ENCODE measurements around the gene TENM4.

The TENM4 gene

DNA sequence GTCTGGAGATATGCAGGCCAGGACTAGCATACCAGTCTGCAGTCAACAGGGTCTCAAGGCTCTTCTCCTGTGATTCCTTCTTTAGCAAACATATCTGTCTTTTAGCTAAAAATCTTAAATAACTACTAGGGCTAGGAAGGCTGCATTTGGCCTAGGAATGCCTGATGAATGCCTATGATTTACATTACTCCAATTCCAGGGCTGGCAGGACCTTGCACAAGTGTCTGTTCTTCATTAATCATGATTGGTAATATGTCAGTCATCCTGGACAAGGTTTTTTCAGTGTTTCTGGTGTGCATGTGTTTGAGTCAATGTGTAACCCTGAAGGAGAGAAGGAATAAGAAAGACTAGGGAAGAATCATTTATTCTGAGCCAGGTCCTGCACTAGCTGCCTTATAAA is 585.7 kb downstream of the TENM4 start:
- no peak for TF ChIP-seq TAF1 (IDR thresholded peaks at IDR 0.05; ENCODE audit: low read depth)
- TF ChIP-seq TCF12 (IDR thresholded peaks at IDR 0.05; ENCODE audit: low read depth), result no peak
- TF ChIP-seq YY1 (IDR thresholded peaks at IDR 0.05; ENCODE audit: low read depth), result no peak

- TF ChIP-seq TEAD4 (IDR thresholded peaks at IDR 0.05), result no peak
- TF ChIP-seq CEBPB (IDR thresholded peaks at IDR 0.05), result no peak
Measured at GRCh38 chr11:78853521-78853920, 587.3 kb downstream of the TENM4 start.

GRCh38 chr11:78851878-78852586 is 588.8 kb downstream of the TENM4 start:
- TF ChIP-seq CEBPB (IDR thresholded peaks at IDR 0.05) (no peak), EP300 (IDR thresholded peaks at IDR 0.05; ENCODE audit: borderline replicate concordance) (no peak), TEAD4 (IDR thresholded peaks at IDR 0.05) (no peak), TCF12 (IDR thresholded peaks at IDR 0.05; ENCODE audit: low read depth) (no peak), EGR1 (IDR thresholded peaks at IDR 0.05) (no peak), RAD21 (IDR thresholded peaks at IDR 0.05; ENCODE audit: low read depth) (no peak), YY1 (IDR thresholded peaks at IDR 0.05; ENCODE audit: low read depth) (no peak), ZBTB7A (IDR thresholded peaks at IDR 0.05; ENCODE audit: low read depth) (no peak), MAX (IDR thresholded peaks at IDR 0.05) (no peak)

- no peak for TF ChIP-seq USF1 (IDR thresholded peaks at IDR 0.05)
Measured at GRCh38 chr11:78850078-78850477, 590.8 kb downstream of the TENM4 start.

DNA sequence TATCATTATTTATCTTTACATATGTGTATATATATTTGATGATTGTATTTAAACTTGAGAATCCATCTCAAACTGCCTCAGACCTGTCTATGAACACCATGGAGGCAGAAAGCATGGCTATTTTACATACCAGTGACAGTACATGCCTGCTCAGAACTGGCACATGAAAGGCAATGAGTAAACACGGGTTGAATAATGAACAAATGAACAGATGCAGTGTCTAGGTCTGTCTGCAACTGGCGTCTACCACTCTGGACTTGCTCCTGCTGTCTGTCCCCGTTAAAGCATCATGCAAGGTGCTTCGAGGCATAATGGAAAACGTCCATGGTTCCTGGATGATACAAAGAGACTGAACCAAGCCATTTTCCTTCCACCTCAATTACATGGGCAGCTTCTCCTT is 594.6 kb downstream of the TENM4 start:
- TF ChIP-seq CEBPB (IDR thresholded peaks at IDR 0.05) (no peak), TAF1 (IDR thresholded peaks at IDR 0.05; ENCODE audit: low read depth) (no peak), ZBTB7A (IDR thresholded peaks at IDR 0.05; ENCODE audit: low read depth) (no peak), NFIC (IDR thresholded peaks at IDR 0.05) (no peak), TEAD4 (IDR thresholded peaks at IDR 0.05) (no peak), TCF12 (IDR thresholded peaks at IDR 0.05; ENCODE audit: low read depth) (no peak), CREB1 (IDR thresholded peaks at IDR 0.05; ENCODE audit: low read depth) (no peak), USF1 (IDR thresholded peaks at IDR 0.05) (no peak), MAX (IDR thresholded peaks at IDR 0.05) (no peak), EP300 (IDR thresholded peaks at IDR 0.05; ENCODE audit: borderline replicate concordance) (no peak), YY1 (IDR thresholded peaks at IDR 0.05; ENCODE audit: low read depth) (no peak)
- TF ChIP-seq, protein P1, sequence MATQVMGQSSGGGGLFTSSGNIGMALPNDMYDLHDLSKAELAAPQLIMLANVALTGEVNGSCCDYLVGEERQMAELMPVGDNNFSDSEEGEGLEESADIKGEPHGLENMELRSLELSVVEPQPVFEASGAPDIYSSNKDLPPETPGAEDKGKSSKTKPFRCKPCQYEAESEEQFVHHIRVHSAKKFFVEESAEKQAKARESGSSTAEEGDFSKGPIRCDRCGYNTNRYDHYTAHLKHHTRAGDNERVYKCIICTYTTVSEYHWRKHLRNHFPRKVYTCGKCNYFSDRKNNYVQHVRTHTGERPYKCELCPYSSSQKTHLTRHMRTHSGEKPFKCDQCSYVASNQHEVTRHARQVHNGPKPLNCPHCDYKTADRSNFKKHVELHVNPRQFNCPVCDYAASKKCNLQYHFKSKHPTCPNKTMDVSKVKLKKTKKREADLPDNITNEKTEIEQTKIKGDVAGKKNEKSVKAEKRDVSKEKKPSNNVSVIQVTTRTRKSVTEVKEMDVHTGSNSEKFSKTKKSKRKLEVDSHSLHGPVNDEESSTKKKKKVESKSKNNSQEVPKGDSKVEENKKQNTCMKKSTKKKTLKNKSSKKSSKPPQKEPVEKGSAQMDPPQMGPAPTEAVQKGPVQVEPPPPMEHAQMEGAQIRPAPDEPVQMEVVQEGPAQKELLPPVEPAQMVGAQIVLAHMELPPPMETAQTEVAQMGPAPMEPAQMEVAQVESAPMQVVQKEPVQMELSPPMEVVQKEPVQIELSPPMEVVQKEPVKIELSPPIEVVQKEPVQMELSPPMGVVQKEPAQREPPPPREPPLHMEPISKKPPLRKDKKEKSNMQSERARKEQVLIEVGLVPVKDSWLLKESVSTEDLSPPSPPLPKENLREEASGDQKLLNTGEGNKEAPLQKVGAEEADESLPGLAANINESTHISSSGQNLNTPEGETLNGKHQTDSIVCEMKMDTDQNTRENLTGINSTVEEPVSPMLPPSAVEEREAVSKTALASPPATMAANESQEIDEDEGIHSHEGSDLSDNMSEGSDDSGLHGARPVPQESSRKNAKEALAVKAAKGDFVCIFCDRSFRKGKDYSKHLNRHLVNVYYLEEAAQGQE (IDR thresholded peaks at IDR 0.05; ENCODE audit: low read depth), result no peak

DNA sequence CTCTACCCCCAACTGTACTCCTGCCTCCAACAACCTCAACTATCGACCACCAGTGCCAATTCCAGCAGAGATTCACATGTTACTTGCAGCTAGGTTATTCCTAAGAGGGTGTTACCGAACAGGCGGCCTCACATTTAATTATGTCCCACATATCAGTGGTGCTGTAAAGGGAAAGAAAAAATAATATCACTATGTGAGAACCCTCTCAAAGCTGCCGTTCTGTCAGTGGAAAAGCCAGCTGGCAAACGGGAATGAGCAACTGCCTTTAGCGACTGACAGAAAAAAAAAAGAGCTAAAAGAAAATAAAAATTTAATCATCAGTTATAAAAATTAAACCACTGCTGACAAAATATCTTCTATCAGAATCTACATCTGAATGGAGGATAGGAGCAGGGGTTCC is 595.3 kb downstream of the TENM4 start:
- TF ChIP-seq NFIC (IDR thresholded peaks at IDR 0.05) (no peak), MAX (IDR thresholded peaks at IDR 0.05) (no peak), CREB1 (IDR thresholded peaks at IDR 0.05; ENCODE audit: low read depth) (no peak), EP300 (IDR thresholded peaks at IDR 0.05; ENCODE audit: borderline replicate concordance) (no peak), USF1 (IDR thresholded peaks at IDR 0.05) (no peak), CEBPB (IDR thresholded peaks at IDR 0.05) (no peak), FOXM1 (IDR thresholded peaks at IDR 0.05; ENCODE audit: borderline replicate concordance, low read depth) (no peak), TEAD4 (IDR thresholded peaks at IDR 0.05) (no peak), ZBTB7A (IDR thresholded peaks at IDR 0.05; ENCODE audit: low read depth) (no peak), TAF1 (IDR thresholded peaks at IDR 0.05; ENCODE audit: low read depth) (no peak), YY1 (IDR thresholded peaks at IDR 0.05; ENCODE audit: low read depth) (no peak)

DNA sequence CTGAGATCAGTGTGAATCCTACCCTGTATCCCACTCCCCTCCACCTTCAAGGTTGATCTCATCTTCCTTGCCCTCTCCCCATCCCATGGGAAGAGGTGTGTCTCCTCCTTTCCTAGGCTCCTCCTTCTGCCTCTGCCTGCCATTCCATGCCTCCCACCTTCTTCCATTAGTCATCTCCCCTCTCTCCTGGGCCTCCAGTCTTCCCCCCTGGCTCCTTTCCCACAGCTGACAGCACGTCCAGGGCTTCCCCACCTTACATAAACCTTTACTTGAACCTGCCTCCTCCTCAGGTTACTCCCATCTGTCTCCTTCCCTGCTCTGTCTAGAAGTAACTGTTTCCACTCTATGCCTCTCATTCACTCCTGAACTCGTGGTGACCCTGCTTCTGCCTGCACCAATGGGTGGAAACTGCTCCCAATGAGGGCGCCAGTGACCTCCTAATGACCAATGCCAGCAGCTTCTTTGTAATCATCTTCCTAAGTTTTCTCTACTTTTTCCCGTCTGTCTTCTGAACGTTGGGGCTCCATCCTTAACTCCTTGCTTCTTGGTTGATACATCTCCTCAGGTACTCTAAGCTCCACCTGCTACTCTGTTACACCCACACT is 599.3 kb downstream of the TENM4 start:
- TF ChIP-seq TAF1 (IDR thresholded peaks at IDR 0.05; ENCODE audit: low read depth) (no peak), ZBTB7A (IDR thresholded peaks at IDR 0.05; ENCODE audit: low read depth) (no peak), TCF12 (IDR thresholded peaks at IDR 0.05; ENCODE audit: low read depth) (no peak), FOXM1 (IDR thresholded peaks at IDR 0.05; ENCODE audit: borderline replicate concordance, low read depth) (no peak), RAD21 (IDR thresholded peaks at IDR 0.05; ENCODE audit: low read depth) (no peak)

Measured in Ishikawa (cell line).